GM12878 (cell line): ENCODE data around the gene NTN1.

Experiments used
- BRCA1 ChIP-seq: IDR thresholded peaks from 2 replicates; pipeline ENCODE4 v1.6.1; 2011; ENCODE audit warnings: low read depth, low read length, improper control_type of control experiment
- CREB1 ChIP-seq: IDR thresholded peaks from 2 replicates; pipeline ENCODE4 v1.6.1; 2012; ENCODE audit warnings: low read depth, mild to moderate bottlenecking, inconsistent platforms
- CTCF ChIP-seq, 3 experiments: IDR thresholded peaks in 2 of 3; conservative IDR thresholded peaks in 1 of 3; 2 replicates each; pipeline ENCODE4 v1.5.1; 2011; ENCODE audit warnings: low read depth in 3 of 3, low read length in 3 of 3, mild to moderate bottlenecking in 3 of 3, control low read depth in 2 of 3, moderate library complexity in 2 of 3, inconsistent platforms in 1 of 3, mixed read lengths in 1 of 3; ENCODE audit not compliant: control insufficient read depth in 2 of 3, insufficient read depth in 1 of 3; ENCODE audit errors: extremely low read depth in 1 of 3
- MAX ChIP-seq: IDR thresholded peaks from 2 replicates; pipeline ENCODE4 v1.6.1; 2012; ENCODE audit warnings: low read depth, low read length, improper control_type of control experiment
- MXI1 ChIP-seq: fragments of 150-350 bp; IDR thresholded peaks from 2 replicates; pipeline ENCODE4 v1.6.1; 2011; ENCODE audit warnings: low read depth, mild to moderate bottlenecking, inconsistent platforms, low read length, improper control_type of control experiment
- MYB ChIP-seq: fragments of 150-350 bp; IDR thresholded peaks from 2 replicates; pipeline ENCODE4 v1.6.1; 2014; ENCODE audit warnings: mild to moderate bottlenecking, low read depth, low read length, borderline replicate concordance
- MYC ChIP-seq: IDR thresholded peaks from 2 replicates; pipeline ENCODE4 v1.6.1; 2011; ENCODE audit warnings: mild to moderate bottlenecking, low read length, moderate library complexity, inconsistent platforms; ENCODE audit not compliant: insufficient read depth, insufficient replicate concordance, insufficient read length, severe bottlenecking
- NR2C2 ChIP-seq: IDR thresholded peaks from 2 replicates; pipeline ENCODE4 v1.6.1; 2011; ENCODE audit warnings: borderline replicate concordance, low read depth; ENCODE audit not compliant: control insufficient read depth, insufficient read length
- POLR2A ChIP-seq: IDR thresholded peaks from 2 replicates; pipeline ENCODE4 v1.6.1; 2011; ENCODE audit warnings: low read depth, mild to moderate bottlenecking, low read length
- RBBP5 ChIP-seq: fragments of 200-600 bp; sonication (generic); conservative IDR thresholded peaks from 2 replicates; pipeline ENCODE4 v1.6.1; 2016
- SMAD5 ChIP-seq: IDR thresholded peaks from 2 replicates; pipeline ENCODE4 v1.6.1; 2016; ENCODE audit warnings: antibody characterized with exemption, low read depth
- SP1 ChIP-seq: IDR thresholded peaks from one replicate; pipeline ENCODE4 v1.6.1; 2011; ENCODE audit warnings: low read depth, low read length
- SPI1 ChIP-seq: IDR thresholded peaks from 2 replicates; pipeline ENCODE4 v1.6.1; 2011; ENCODE audit warnings: low read depth, mild to moderate bottlenecking, low read length, moderate library complexity, borderline replicate concordance; ENCODE audit not compliant: insufficient read depth
- ZBTB33 ChIP-seq: fragments of 450-650 bp; IDR thresholded peaks from 2 replicates; pipeline ENCODE4 v1.6.1; 2017; ENCODE audit warnings: mild to moderate bottlenecking

- TF ChIP-seq CREB1 (no peak), CTCF (IDR thresholded peaks at IDR 0.05 in 2 of 3, conservative IDR thresholded peaks at IDR 0.05 in 1 of 3; ENCODE audit: control insufficient read depth in 2 of 3, extremely low read depth in 1 of 3, insufficient read depth in 1 of 3, low read depth in 3 of 3, low read length in 3 of 3) (no peak), ZBTB33 (no peak), BRCA1 (no peak), SP1 (no peak), MYC (no peak), SMAD5 (no peak), MAX (no peak), RBBP5 (no peak), POLR2A (no peak), SPI1 (peak; percentile 26; the same call in 1 of the 2 replicates), MXI1 (no peak), NR2C2 (no peak), MYB (no peak)
Observed at GRCh38 chr17:8979715-8980114, 41.6 kb upstream of the NTN1 start.
